Parathyroid adenoma (tissue), 2 donors: ENCODE results near the gene CD84.

ENCODE experiments used
- H2AFZ ChIP-seq: fragments of 300-600 bp; sonication (generic); one replicate; pipeline ENCODE4 v1.7.0; 2017; ENCODE audit warnings: antibody characterized with exemption, mild to moderate bottlenecking
- H3K27ac ChIP-seq: fragments of 300-600 bp; sonication (generic); one replicate; pipeline ENCODE4 v1.7.0; 2017
- H3K27me3 ChIP-seq: fragments of 300-600 bp; sonication (generic); one replicate; pipeline ENCODE4 v1.7.0; 2017; ENCODE audit warnings: low read length; ENCODE audit not compliant: control insufficient read depth, insufficient read depth
- H3K36me3 ChIP-seq: fragments of 300-600 bp; sonication (generic); one replicate; pipeline ENCODE4 v1.7.0; 2017; ENCODE audit warnings: low read length; ENCODE audit not compliant: control insufficient read depth, insufficient read depth
- H3K4me1 ChIP-seq: fragments of 300-600 bp; sonication (generic); one replicate; pipeline ENCODE4 v1.7.0; 2017; ENCODE audit warnings: control low read depth
- H3K4me2 ChIP-seq: fragments of 300-600 bp; sonication (generic); one replicate; pipeline ENCODE4 v1.7.0; 2017; ENCODE audit warnings: low read length
- H3K4me3 ChIP-seq: fragments of 300-600 bp; sonication (generic); one replicate; pipeline ENCODE4 v1.7.0; 2017; ENCODE audit warnings: low read depth, low read length
- H3K79me2 ChIP-seq: fragments of 300-600 bp; sonication (generic); one replicate; pipeline ENCODE4 v1.7.0; 2017; ENCODE audit warnings: control low read depth
- H3K9ac ChIP-seq: fragments of 300-600 bp; sonication (generic); one replicate; pipeline ENCODE4 v1.7.0; 2017; ENCODE audit warnings: mild to moderate bottlenecking
- H3K9me3 ChIP-seq: fragments of 300-600 bp; sonication (generic); one replicate; pipeline ENCODE4 v1.7.0; 2017; ENCODE audit warnings: low read length; ENCODE audit not compliant: control insufficient read depth
- TF ChIP-seq, protein P1 (sequence below): fragments of 300-600 bp; sonication (generic); IDR thresholded peaks from one replicate; pipeline ENCODE4 v1.7.0; 2017; ENCODE audit warnings: antibody characterized with exemption, mild to moderate bottlenecking
- donor health status: primary hyperparathyroidism.

CD84 gene

DNA sequence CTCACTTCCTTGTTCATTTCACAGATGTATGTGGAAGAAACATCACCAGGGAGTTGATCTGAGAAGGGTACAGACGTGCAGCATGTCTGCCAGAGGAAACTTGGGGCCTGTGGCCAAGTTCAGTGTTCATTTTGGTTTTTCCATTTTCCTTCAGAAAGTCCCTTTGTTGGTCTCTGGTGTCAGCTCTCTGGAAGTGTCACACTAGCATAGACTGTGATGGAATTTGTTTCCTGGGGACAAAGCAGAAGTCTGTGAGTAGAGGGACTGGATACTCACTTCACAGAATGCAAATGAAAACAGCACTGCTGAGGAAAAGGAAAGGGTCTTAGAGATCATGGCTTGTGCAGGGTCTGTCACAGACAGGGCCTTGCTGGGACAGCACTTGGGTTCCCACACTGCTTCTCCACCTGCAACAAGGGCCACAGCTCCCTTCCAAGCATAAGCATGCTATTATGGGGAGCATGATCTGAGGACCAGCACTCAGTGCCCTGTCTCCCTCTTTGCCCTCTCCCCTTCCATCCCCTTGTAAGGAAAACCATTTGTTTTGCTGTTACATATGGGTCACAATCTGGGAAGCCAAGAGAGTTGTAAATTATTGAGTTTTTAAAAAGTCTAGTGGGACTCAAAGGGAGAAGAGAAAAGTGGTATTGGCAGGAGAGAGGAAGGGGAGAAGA lies 31.4 kb upstream of the CD84 start:
- H3K4me1 ChIP-seq = no peaks in the 10 kb centered on the region
- H3K9me3 ChIP-seq = no peaks in the 10 kb centered on the region
- TF ChIP-seq, protein P1, sequence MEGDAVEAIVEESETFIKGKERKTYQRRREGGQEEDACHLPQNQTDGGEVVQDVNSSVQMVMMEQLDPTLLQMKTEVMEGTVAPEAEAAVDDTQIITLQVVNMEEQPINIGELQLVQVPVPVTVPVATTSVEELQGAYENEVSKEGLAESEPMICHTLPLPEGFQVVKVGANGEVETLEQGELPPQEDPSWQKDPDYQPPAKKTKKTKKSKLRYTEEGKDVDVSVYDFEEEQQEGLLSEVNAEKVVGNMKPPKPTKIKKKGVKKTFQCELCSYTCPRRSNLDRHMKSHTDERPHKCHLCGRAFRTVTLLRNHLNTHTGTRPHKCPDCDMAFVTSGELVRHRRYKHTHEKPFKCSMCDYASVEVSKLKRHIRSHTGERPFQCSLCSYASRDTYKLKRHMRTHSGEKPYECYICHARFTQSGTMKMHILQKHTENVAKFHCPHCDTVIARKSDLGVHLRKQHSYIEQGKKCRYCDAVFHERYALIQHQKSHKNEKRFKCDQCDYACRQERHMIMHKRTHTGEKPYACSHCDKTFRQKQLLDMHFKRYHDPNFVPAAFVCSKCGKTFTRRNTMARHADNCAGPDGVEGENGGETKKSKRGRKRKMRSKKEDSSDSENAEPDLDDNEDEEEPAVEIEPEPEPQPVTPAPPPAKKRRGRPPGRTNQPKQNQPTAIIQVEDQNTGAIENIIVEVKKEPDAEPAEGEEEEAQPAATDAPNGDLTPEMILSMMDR = no peak
- H3K36me3 ChIP-seq = no peaks in the 10 kb centered on the region
- no peak overlapping the region for H2AFZ ChIP-seq
- no peak overlapping the region for H3K27ac ChIP-seq
- H3K79me2 ChIP-seq = no peaks in the 10 kb centered on the region
- no peak overlapping the region for H3K4me2 ChIP-seq
- H3K27me3 ChIP-seq = no peaks in the 10 kb centered on the region
- no peak overlapping the region for H3K9ac ChIP-seq
- H3K4me3 ChIP-seq = no peak overlapping the region

DNA sequence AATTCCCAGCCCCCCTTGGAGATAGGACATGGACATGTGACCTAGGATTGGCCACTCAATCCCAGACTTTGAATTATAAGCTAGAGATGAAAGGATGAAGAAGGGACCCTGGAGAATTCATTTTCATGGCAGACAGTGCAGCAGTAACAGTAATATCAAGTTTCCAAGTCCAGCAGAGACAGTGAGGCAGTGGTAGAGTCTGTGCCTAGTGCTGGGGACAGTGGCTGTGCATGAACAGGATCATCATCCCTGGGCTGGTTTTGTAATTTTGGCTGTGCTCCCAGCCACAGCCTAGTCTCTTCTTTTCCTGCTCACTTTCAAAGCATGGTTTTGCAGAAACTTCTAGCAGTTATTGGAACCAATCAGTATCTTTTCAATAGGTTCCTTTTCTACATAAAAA lies 29.6 kb upstream of the CD84 start:
- no peak overlapping the region for H3K4me2 ChIP-seq

DNA sequence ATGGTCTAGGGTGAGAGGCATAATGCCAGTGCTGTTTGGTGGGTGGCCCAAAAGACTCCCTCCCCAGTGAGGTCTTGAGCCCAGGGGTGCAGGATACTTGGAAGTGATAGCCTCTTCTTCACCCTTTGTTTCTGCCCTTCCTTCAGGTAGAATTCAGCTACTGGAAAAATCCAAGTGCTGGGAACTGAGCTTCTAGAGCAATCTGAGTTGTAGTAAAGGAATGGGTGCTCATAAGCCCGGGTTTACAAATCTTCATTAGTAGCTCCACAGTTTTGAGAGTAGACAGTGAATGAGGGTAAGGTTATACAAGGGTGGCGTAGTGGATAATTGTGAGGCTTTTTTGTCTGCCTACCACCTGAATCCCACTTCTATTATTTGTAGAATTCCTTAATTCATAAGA lies 29.2 kb upstream of the CD84 start:
- TF ChIP-seq, protein P1 = no peak
- no peak overlapping the region for H3K9ac ChIP-seq
- H3K79me2 ChIP-seq = no peaks in the 10 kb centered on the region
- no peaks in the 10 kb centered on the region for H3K27me3 ChIP-seq
- H3K4me1 ChIP-seq = no peaks in the 10 kb centered on the region
- no peak overlapping the region for H3K4me2 ChIP-seq
- H3K27ac ChIP-seq = no peak overlapping the region
- no peaks in the 10 kb centered on the region for H3K36me3 ChIP-seq
- no peak overlapping the region for H3K4me3 ChIP-seq
- H3K9me3 ChIP-seq = no peaks in the 10 kb centered on the region
- H2AFZ ChIP-seq = no peak overlapping the region

More for the DNA sequence above, 29.6 kb upstream of the CD84 start:
- H3K36me3 ChIP-seq = no peaks in the 10 kb centered on the region
- H3K9me3 ChIP-seq = no peaks in the 10 kb centered on the region
- H3K27ac ChIP-seq = no peak overlapping the region
- no peak overlapping the region for H3K9ac ChIP-seq
- H3K79me2 ChIP-seq = no peaks in the 10 kb centered on the region
- TF ChIP-seq, protein P1 = no peak
- H2AFZ ChIP-seq = no peak overlapping the region
- no peak overlapping the region for H3K4me3 ChIP-seq
- H3K27me3 ChIP-seq = no peaks in the 10 kb centered on the region
- no peaks in the 10 kb centered on the region for H3K4me1 ChIP-seq

DNA sequence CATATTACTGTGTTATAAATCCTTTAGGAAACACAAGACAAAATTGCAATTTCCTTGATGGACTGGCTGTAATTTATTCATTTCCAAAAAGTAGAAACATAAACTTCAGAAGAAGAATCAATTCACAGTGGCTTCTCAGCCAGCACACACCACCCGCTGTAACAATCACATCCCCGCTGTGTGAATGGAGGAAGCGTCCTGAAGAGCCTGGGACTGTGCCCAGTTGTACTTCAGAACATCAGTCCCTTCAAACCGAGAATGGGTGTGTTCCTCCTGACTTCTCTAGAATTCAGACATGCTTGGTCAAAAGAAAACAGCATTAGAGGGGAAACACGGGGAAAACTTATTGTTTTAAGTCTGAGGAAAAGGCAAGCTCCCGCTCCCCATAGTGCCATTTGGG lies 28.8 kb upstream of the CD84 start:
- no peaks in the 10 kb centered on the region for H3K27me3 ChIP-seq
- H3K4me2 ChIP-seq = no peak overlapping the region
- no peaks in the 10 kb centered on the region for H3K4me1 ChIP-seq
- H3K36me3 ChIP-seq = no peaks in the 10 kb centered on the region
- no peak overlapping the region for H2AFZ ChIP-seq
- no peaks in the 10 kb centered on the region for H3K79me2 ChIP-seq
- H3K9ac ChIP-seq = no peak overlapping the region
- H3K27ac ChIP-seq = no peak overlapping the region
- H3K4me3 ChIP-seq = no peak overlapping the region
- TF ChIP-seq, protein P1 = no peak
- no peaks in the 10 kb centered on the region for H3K9me3 ChIP-seq

DNA sequence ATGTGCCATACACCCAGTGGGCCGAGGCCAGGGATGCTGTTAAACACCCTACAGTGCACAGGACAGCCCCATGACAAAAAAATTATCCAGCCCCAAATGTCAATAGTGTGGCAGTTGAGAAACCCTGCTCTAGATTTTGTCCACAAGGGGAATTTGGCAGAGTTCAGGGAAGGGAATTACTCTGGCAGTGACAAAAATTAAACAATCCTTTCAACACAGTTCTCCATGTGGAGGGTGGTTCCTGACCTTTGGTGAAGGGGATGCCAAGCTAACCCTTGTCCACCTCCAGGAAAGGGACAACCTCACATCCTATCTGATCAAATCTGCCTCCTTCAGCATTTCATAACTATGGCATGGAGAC lies 28.4 kb upstream of the CD84 start:
- no peak overlapping the region for H3K4me2 ChIP-seq
- H3K27ac ChIP-seq = no peak overlapping the region
- no peaks in the 10 kb centered on the region for H3K36me3 ChIP-seq
- H3K9ac ChIP-seq = no peak overlapping the region
- no peaks in the 10 kb centered on the region for H3K4me1 ChIP-seq
- TF ChIP-seq, protein P1 = no peak
- no peak overlapping the region for H2AFZ ChIP-seq
- H3K79me2 ChIP-seq = no peaks in the 10 kb centered on the region
- H3K9me3 ChIP-seq = no peaks in the 10 kb centered on the region
- H3K27me3 ChIP-seq = no peaks in the 10 kb centered on the region
- H3K4me3 ChIP-seq = no peak overlapping the region
